Hepatocyte (in vitro differentiated cells): ENCODE measurements around the gene TMEM129. TPM values are rescaled to one million over a fixed set of nuclear protein-coding genes. Genes with fewer than 3 reads are reported as not detected.
A peak's percentile ranks its signal among the peaks of the same experiment; 100 is the strongest.

ENCODE experiments used
- DNase-seq: peaks from one replicate; pipeline ENCODE4 v3.0.0-alpha.2; 2016; ENCODE audit warnings: low spot score
- H2AFZ ChIP-seq: fragments of 200-600 bp; sonication (generic); 2 replicates; pipeline ENCODE4 v1.6.0; 2016; ENCODE audit warnings: antibody characterized with exemption, mild to moderate bottlenecking
- H3K27ac ChIP-seq: fragments of 200-600 bp; sonication (generic); 2 replicates; pipeline ENCODE4 v1.5.1; 2016; ENCODE audit warnings: mild to moderate bottlenecking
- H3K27me3 ChIP-seq: fragments of 200-600 bp; sonication (generic); 2 replicates; pipeline ENCODE4 v1.6.1; 2016
- H3K36me3 ChIP-seq: fragments of 200-600 bp; sonication (generic); replicated peaks from 2 replicates; pipeline ENCODE4 v1.5.1; 2016; ENCODE audit warnings: low read depth; ENCODE audit not compliant: insufficient read depth
- H3K4me1 ChIP-seq: fragments of 200-600 bp; sonication (generic); 2 replicates; pipeline ENCODE4 v1.5.1; 2016; ENCODE audit warnings: mild to moderate bottlenecking, moderate library complexity; ENCODE audit not compliant: insufficient read depth
- H3K4me2 ChIP-seq: fragments of 200-600 bp; sonication (generic); 2 replicates; pipeline ENCODE4 v1.6.0; 2016
- H3K4me3 ChIP-seq: fragments of 200-600 bp; sonication (generic); 2 replicates; pipeline ENCODE4 v1.5.1; 2016; ENCODE audit warnings: mild to moderate bottlenecking
- H3K79me2 ChIP-seq: fragments of 200-600 bp; sonication (generic); 2 replicates; pipeline ENCODE4 v1.6.0; 2017; ENCODE audit warnings: mild to moderate bottlenecking
- H3K9me2 ChIP-seq: fragments of 200-600 bp; sonication (generic); replicated peaks from 2 replicates; pipeline ENCODE4 v1.6.0; 2017; ENCODE audit warnings: mild to moderate bottlenecking; ENCODE audit not compliant: insufficient read depth
- H3K9me3 ChIP-seq: fragments of 200-600 bp; sonication (generic); 2 replicates; pipeline ENCODE4 v1.5.1; 2016; ENCODE audit warnings: low read depth, mild to moderate bottlenecking
- H4K20me1 ChIP-seq: fragments of 200-600 bp; sonication (generic); 2 replicates; pipeline ENCODE4 v1.6.0; 2016; ENCODE audit warnings: mild to moderate bottlenecking; ENCODE audit not compliant: insufficient read depth, poor library complexity, severe bottlenecking
- EZH2 ChIP-seq: fragments of 200-600 bp; sonication (generic); IDR thresholded peaks from 2 replicates; pipeline ENCODE4 v1.6.1; 2016; ENCODE audit warnings: antibody characterized with exemption, mild to moderate bottlenecking, borderline replicate concordance
- EZH2phosphoT487 ChIP-seq: fragments of 200-600 bp; sonication (generic); IDR thresholded peaks from one replicate; pipeline ENCODE4 v1.6.1; 2018; ENCODE audit warnings: antibody characterized with exemption, mild to moderate bottlenecking, low read depth, moderate library complexity; ENCODE audit not compliant: unreplicated experiment, severe bottlenecking
- WGBS: methylation state at CpG from one replicate; pipeline ENCODE4 v1.1.6; 2016; ENCODE audit warnings: low lambda C conversion rate; ENCODE audit errors: missing lambda C conversion rate; 5-methylcytosine and 5-hydroxymethylcytosine counted together
- polyA plus RNA-seq: library from polyadenylated mRNA; unstranded; fragments of >200 nt; fragmentation: Nextera tagmentation; extraction: Ambion mirVana; gene quantifications from 2 replicates; pipeline ENCODE4 v1.2.1, GENCODE V29; 2016
- total RNA-seq: library from RNA; depleted of rRNA; stranded (reverse); fragments of >200 nt; gene quantifications from 2 replicates; pipeline ENCODE4 v1.2.3, GENCODE V29; 2014
- TF ChIP-seq, protein P1 (sequence below): fragments of 200-600 bp; sonication (generic); IDR thresholded peaks from 2 replicates; pipeline ENCODE4 v1.5.1; 2016; ENCODE audit warnings: antibody characterized with exemption, mild to moderate bottlenecking; ENCODE audit not compliant: poor library complexity

TMEM129 gene
- 36.1 and 40.8 TPM in 2 replicates for total RNA-seq
- polyA plus RNA-seq: 57.8 and 59.4 TPM in 2 replicates

GRCh38 chr4:1721003-1721665 is at the start of gene TMEM129, which contains the start of gene TACC3:
TSS of gene TMEM129 (minus strand) at chr4:1721323. CDS start at chr4:1720837, 486 bp downstream.
TSS of gene TACC3 (plus strand) at chr4:1721521. CDS start at chr4:1723422, 1,901 bp downstream.
- H3K79me2 ChIP-seq: peaks cover 60% of the 10 kb centered on the region
- peak within 1 kb of the TSS; percentile 91 for H3K4me3 ChIP-seq
- WGBS: under 1% methylated on average over 17 of the region's 83 CpGs
- TF ChIP-seq EZH2phosphoT487 (no peak), EZH2 (no peak)
- TF ChIP-seq, protein P1, sequence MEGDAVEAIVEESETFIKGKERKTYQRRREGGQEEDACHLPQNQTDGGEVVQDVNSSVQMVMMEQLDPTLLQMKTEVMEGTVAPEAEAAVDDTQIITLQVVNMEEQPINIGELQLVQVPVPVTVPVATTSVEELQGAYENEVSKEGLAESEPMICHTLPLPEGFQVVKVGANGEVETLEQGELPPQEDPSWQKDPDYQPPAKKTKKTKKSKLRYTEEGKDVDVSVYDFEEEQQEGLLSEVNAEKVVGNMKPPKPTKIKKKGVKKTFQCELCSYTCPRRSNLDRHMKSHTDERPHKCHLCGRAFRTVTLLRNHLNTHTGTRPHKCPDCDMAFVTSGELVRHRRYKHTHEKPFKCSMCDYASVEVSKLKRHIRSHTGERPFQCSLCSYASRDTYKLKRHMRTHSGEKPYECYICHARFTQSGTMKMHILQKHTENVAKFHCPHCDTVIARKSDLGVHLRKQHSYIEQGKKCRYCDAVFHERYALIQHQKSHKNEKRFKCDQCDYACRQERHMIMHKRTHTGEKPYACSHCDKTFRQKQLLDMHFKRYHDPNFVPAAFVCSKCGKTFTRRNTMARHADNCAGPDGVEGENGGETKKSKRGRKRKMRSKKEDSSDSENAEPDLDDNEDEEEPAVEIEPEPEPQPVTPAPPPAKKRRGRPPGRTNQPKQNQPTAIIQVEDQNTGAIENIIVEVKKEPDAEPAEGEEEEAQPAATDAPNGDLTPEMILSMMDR: no peak
- DNase-seq: peak; percentile 97
- no peaks in the 10 kb centered on the region for H3K36me3 ChIP-seq
- no peaks in the 10 kb centered on the region for H3K9me2 ChIP-seq
- H3K27me3 ChIP-seq: no peaks in the 10 kb centered on the region
- peak within 1 kb of the TSS; percentile 88 for H2AFZ ChIP-seq
- H4K20me1 ChIP-seq: no peaks in the 10 kb centered on the region
- H3K27ac ChIP-seq: peak within 1 kb of the TSS; percentile 90
- H3K4me1 ChIP-seq: peaks cover 14% of the 10 kb centered on the region
- H3K9me3 ChIP-seq: no peaks in the 10 kb centered on the region
- peak within 1 kb of the TSS; percentile 97 for H3K4me2 ChIP-seq

- no peaks in the 10 kb centered on the region for H3K9me2 ChIP-seq
- peaks cover 67% of the 10 kb centered on the region for H3K4me1 ChIP-seq
- TF ChIP-seq, protein P1: no peak
- no peak for TF ChIP-seq EZH2phosphoT487
- TF ChIP-seq EZH2: no peak
- H3K4me2 ChIP-seq: no peak overlapping the region
- 83% methylated on average over 10 of the region's 11 CpGs for WGBS
- no peaks in the 10 kb centered on the region for H3K79me2 ChIP-seq
- no peaks in the 10 kb centered on the region for H3K27me3 ChIP-seq
- H3K27ac ChIP-seq: peak overlapping the region; percentile 40
- DNase-seq: no peak
- H3K4me3 ChIP-seq: no peak overlapping the region
- no peaks in the 10 kb centered on the region for H3K9me3 ChIP-seq
- no peaks in the 10 kb centered on the region for H3K36me3 ChIP-seq
- H2AFZ ChIP-seq: no peak overlapping the region
- no peaks in the 10 kb centered on the region for H4K20me1 ChIP-seq
These were observed 49.7 kb upstream of the TMEM129 start for GRCh38 chr4:1770791-1771231.

- H2AFZ ChIP-seq: no peak overlapping the region
- H3K36me3 ChIP-seq: no peaks in the 10 kb centered on the region
- no peaks in the 10 kb centered on the region for H3K9me2 ChIP-seq
- no peaks in the 10 kb centered on the region for H3K9me3 ChIP-seq
- no peaks in the 10 kb centered on the region for H3K79me2 ChIP-seq
- TF ChIP-seq EZH2: no peak
- TF ChIP-seq, protein P1: no peak
- no peak for TF ChIP-seq EZH2phosphoT487
- H3K27ac ChIP-seq: no peak overlapping the region
- peaks cover 67% of the 10 kb centered on the region for H3K4me1 ChIP-seq
- H3K4me3 ChIP-seq: no peak overlapping the region
- H3K27me3 ChIP-seq: no peaks in the 10 kb centered on the region
- no peak overlapping the region for H3K4me2 ChIP-seq
- H4K20me1 ChIP-seq: no peaks in the 10 kb centered on the region
- no peak for DNase-seq
- WGBS: 88% methylated on average over 16 of the region's 33 CpGs
These were observed 49.1 kb upstream of the TMEM129 start for GRCh38 chr4:1770245-1770644.
